GM21526 (cell line): ENCODE measurements around the gene MYH7B.

Experiments used
- ATAC-seq: cut with Tn5 transposase; IDR thresholded peaks from one replicate; pipeline ENCODE4 v1.9.1; 2021; ENCODE audit warnings: moderate library complexity; ENCODE audit not compliant: unreplicated experiment, low FRiP score

Gene MYH7B

GRCh38 chr20:35002426-35003210 is 47.0 kb downstream of the MYH7B start:
- ATAC-seq, result no peak

GRCh38 chr20:35003211-35004031 is 47.8 kb downstream of the MYH7B start:
- no peak for ATAC-seq

- no peak for ATAC-seq
Observed at GRCh38 chr20:35004051-35004725, 48.5 kb downstream of the MYH7B start.

- ATAC-seq, result no peak
Observed at GRCh38 chr20:35004749-35005462, 49.2 kb downstream of the MYH7B start.
